Bronchus fibroblast of lung (primary cell): ENCODE results near the gene PUM2. TPM values are rescaled to one million over a fixed set of nuclear protein-coding genes. Genes with fewer than 3 reads are reported as not detected.

Experiments used
- total RNA-seq: library from RNA; depleted of rRNA; stranded (reverse); fragments of >200 nt; gene quantifications from 2 replicates; pipeline ENCODE4 v1.2.3, GENCODE V29; 2015

The PUM2 gene, protein sequence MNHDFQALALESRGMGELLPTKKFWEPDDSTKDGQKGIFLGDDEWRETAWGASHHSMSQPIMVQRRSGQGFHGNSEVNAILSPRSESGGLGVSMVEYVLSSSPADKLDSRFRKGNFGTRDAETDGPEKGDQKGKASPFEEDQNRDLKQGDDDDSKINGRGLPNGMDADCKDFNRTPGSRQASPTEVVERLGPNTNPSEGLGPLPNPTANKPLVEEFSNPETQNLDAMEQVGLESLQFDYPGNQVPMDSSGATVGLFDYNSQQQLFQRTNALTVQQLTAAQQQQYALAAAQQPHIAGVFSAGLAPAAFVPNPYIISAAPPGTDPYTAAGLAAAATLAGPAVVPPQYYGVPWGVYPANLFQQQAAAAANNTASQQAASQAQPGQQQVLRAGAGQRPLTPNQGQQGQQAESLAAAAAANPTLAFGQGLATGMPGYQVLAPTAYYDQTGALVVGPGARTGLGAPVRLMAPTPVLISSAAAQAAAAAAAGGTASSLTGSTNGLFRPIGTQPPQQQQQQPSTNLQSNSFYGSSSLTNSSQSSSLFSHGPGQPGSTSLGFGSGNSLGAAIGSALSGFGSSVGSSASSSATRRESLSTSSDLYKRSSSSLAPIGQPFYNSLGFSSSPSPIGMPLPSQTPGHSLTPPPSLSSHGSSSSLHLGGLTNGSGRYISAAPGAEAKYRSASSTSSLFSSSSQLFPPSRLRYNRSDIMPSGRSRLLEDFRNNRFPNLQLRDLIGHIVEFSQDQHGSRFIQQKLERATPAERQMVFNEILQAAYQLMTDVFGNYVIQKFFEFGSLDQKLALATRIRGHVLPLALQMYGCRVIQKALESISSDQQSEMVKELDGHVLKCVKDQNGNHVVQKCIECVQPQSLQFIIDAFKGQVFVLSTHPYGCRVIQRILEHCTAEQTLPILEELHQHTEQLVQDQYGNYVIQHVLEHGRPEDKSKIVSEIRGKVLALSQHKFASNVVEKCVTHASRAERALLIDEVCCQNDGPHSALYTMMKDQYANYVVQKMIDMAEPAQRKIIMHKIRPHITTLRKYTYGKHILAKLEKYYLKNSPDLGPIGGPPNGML
- 11.3 and 11.9 TPM in 2 replicates for total RNA-seq

DNA sequence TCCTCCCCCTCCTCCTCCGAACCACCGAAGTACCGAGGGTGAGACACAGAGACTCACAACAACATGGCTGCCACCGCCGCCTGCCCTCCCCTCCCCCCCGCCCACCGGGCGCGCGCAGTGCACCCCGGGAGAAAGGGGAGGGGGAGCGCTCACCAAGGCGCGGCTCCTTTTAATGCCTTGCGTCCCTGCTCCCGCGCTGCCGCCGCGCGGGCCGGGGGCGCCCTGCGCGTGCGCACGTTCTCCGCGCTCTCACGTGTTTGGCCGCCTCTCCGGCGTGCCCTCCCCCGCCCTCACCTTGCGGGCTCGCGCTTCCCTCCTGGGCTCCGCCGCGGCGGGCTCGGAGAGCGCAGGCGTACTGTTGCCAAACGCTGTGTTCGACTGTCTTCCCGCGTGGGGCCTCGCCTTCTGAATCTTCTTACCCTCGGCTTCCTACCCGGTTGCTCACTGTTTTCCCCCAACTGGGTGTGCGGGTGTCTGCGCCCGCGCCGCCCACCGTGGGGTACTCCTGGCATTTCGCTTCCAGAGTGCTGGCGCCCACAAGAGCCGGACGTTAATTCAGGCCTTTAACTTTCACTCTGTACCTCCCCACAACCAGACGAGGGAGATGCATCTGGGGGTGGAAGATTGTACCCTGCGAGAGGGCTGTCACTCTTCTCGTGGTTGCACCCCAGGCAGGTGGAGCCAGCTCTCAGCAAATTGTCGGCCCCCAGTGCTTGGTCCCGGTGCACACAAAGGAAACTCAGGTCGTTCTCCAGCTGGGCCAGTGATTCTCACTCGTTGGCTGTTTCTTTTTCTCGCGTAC is at the start of gene PUM2:
Gene PUM2 (minus strand): TSS at position 92 of the 802 bp plus-strand sequence. CDS start 23,484 bp downstream, outside the sequence.

GRCh38 chr2:20224716-20225293 is 125.8 kb downstream of the PUM2 start, which contains the start of gene SDC1:
TSS of gene SDC1 (minus strand) at chr2:20225130. CDS start at chr2:20224867, 263 bp downstream.

Other genes with a start within 250 kb of the PUM2 start
- gene SDC1, start 125.7 kb downstream of the PUM2 start, total RNA-seq: 30.6 and 37.7 TPM in 2 replicates
- 130 and 145 TPM in 2 replicates for gene RHOB, start 96.2 kb upstream of the PUM2 start, total RNA-seq